GM13976 (cell line): ENCODE measurements around the gene PLCH2.

ENCODE experiments used
- DNase-seq: peaks from one replicate; pipeline ENCODE4 v3.0.0; 2012; ENCODE audit warnings: low spot score
- in situ Hi-C: fragments of 300-500 bp; cut with MboI; formaldehyde crosslinking; loops from one replicate; pipeline ENCODE4 v1.12.0; 2022; ENCODE audit warnings: low sequenced_read_pairs, mixed read lengths, inconsistent platforms; ENCODE audit not compliant: unreplicated experiment
- TF ChIP-seq, protein P1 (sequence below): IDR thresholded peaks from 2 replicates; pipeline ENCODE4 v1.5.1; 2012; ENCODE audit warnings: borderline replicate concordance, mild to moderate bottlenecking; ENCODE audit not compliant: insufficient read depth; ENCODE audit errors: extremely low read depth, missing control alignments, control extremely low read depth

The PLCH2 gene

DNA sequence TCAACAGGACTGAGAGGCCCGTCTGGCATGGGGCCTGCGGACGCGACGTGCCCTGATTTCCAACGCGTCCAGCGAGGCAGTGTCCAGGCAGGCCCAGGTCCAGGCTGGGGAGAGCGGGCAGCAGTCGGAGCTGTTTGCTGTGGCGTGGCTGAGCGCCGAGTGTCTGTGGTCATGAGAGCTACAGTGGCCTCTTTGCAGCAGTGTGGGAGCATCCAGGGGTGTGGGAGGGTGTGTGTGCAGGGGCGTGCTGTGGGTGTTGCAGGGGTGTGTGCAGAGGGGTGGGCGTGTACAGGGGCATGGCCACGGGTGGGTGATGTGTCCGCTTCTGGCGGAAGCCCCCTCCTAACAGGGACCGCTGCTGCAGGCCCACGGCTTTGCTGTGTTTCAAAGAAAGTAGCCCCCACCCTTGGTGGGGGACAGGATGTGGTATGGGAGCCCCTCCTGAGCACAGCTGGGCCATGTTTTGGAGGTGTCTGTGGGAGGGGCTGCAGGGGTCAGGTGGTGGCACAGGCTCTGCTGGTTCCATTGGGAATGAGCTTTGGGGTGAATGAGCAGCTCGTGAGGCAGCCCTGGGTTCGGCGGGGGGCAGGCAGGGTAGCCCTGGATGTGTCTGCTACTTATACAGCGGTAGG lies 17.7 kb downstream of the PLCH2 start:
- DNase-seq, result no peak
- in situ Hi-C loops, result no loop called here
- TF ChIP-seq, protein P1, sequence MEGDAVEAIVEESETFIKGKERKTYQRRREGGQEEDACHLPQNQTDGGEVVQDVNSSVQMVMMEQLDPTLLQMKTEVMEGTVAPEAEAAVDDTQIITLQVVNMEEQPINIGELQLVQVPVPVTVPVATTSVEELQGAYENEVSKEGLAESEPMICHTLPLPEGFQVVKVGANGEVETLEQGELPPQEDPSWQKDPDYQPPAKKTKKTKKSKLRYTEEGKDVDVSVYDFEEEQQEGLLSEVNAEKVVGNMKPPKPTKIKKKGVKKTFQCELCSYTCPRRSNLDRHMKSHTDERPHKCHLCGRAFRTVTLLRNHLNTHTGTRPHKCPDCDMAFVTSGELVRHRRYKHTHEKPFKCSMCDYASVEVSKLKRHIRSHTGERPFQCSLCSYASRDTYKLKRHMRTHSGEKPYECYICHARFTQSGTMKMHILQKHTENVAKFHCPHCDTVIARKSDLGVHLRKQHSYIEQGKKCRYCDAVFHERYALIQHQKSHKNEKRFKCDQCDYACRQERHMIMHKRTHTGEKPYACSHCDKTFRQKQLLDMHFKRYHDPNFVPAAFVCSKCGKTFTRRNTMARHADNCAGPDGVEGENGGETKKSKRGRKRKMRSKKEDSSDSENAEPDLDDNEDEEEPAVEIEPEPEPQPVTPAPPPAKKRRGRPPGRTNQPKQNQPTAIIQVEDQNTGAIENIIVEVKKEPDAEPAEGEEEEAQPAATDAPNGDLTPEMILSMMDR, result no peak

- TF ChIP-seq, protein P1, result no peak
- in situ Hi-C loops, result no loop called here
- DNase-seq, result no peak
These were observed 18.2 kb downstream of the PLCH2 start for GRCh38 chr1:2494323-2494693.

- no peak for DNase-seq
- in situ Hi-C loops, result no loop called here
- TF ChIP-seq, protein P1, result no peak
These were observed 18.9 kb downstream of the PLCH2 start for GRCh38 chr1:2495026-2495425.

- in situ Hi-C loops, result no loop called here
- DNase-seq, result no peak
- TF ChIP-seq, protein P1, result no peak
These were observed 19.5 kb downstream of the PLCH2 start for GRCh38 chr1:2495546-2495945.

- TF ChIP-seq, protein P1, result no peak
- in situ Hi-C loops, result no loop called here
- peak; percentile 68 for DNase-seq
These were observed 20.1 kb downstream of the PLCH2 start for GRCh38 chr1:2496087-2496622.

DNA sequence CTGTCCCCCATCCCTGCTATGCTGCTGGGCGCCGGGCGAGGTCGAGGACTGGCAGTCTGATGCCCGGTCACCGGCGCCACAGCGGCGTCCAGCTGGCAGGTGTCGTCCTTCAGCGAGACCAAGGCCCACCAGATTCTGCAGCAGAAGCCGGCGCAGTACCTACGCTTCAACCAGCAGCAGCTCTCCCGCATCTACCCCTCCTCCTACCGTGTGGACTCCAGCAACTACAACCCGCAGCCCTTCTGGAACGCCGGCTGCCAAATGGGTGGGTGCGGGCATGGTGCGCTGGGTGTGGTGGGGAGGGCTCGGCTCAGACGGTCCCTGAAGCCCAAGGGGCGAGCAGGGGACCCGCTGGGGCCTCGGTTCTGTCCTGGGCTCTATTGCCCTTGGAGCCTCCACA lies 20.7 kb downstream of the PLCH2 start:
- no peak for DNase-seq
- TF ChIP-seq, protein P1, result no peak
- in situ Hi-C loops, result no loop called here

DNA sequence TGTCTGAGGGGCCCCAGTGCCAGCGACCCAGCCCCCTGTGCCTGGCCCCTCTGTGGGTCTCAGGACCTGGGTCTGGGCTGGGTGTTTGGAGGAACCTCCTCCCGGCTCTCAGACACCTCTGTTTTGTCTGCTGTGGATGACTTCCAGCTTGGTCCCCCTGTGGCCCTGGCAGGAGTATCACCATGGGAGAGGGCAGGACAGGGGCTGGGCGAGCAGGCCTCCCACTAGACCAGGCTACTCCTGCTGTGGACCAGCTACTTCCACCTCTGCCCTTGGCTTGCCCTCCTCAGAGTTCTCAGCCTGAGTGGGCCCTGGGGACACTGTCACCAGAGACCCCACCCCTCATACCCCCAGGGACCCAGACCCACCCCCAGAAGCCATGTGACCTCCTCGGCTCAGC lies 21.8 kb downstream of the PLCH2 start:
- in situ Hi-C loops, result no loop called here
- TF ChIP-seq, protein P1, result no peak
- DNase-seq, result no peak
